ENCODE results near the gene ESPL1. TPM values are rescaled to one million over a fixed set of nuclear protein-coding genes. Genes with fewer than 3 reads are reported as not detected.

Gene ESPL1
- total RNA-seq = 0.99 and 3.7 TPM in 2 replicates

GRCh38 chr12:53267999-53268629, at the start of gene ESPL1:
TSS of gene ESPL1 (plus strand) at chr12:53268299. CDS start at chr12:53268767, 468 bp downstream.
- DNase-seq (ENCODE audit: low read depth in 2 of 2) = peak; percentile 72 to 75

- no peak for DNase-seq (ENCODE audit: low read depth in 2 of 2)
These were observed 49.4 kb upstream of the ESPL1 start for GRCh38 chr12:53218551-53219291.

GRCh38 chr12:53219292-53219955, 48.7 kb upstream of the ESPL1 start:
- DNase-seq (ENCODE audit: low read depth in 2 of 2) = peak; percentile 49 to 59

GRCh38 chr12:53219956-53220693, 48.0 kb upstream of the ESPL1 start:
- DNase-seq (ENCODE audit: low read depth in 2 of 2) = peak; percentile 85

- peak; percentile 85 to 95 for DNase-seq (ENCODE audit: low read depth in 2 of 2)
These were observed 47.4 kb upstream of the ESPL1 start for GRCh38 chr12:53220694-53221202.

GRCh38 chr12:53221203-53222080, 46.7 kb upstream of the ESPL1 start:
- peak; percentile 64 to 78 for DNase-seq (ENCODE audit: low read depth in 2 of 2)

- DNase-seq (ENCODE audit: low read depth in 2 of 2) = no peak
These were observed 45.9 kb upstream of the ESPL1 start for GRCh38 chr12:53222170-53222721.

GRCh38 chr12:53222806-53223261, 45.3 kb upstream of the ESPL1 start:
- DNase-seq (ENCODE audit: low read depth in 2 of 2) = no peak

GRCh38 chr12:53223389-53224060, 44.6 kb upstream of the ESPL1 start:
- peak; percentile 47 to 60 for DNase-seq (ENCODE audit: low read depth in 2 of 2)

GRCh38 chr12:53224061-53224896, 43.8 kb upstream of the ESPL1 start:
- DNase-seq (ENCODE audit: low read depth in 2 of 2) = no peak

GRCh38 chr12:53224897-53225634, 43.0 kb upstream of the ESPL1 start:
- no peak for DNase-seq (ENCODE audit: low read depth in 2 of 2)

GRCh38 chr12:53225635-53226424, 42.3 kb upstream of the ESPL1 start:
- DNase-seq (ENCODE audit: low read depth in 2 of 2) = no peak

GRCh38 chr12:53226815-53227214, 41.3 kb upstream of the ESPL1 start:
- DNase-seq (ENCODE audit: low read depth in 2 of 2) = no peak

GRCh38 chr12:53227341-53227740, 40.8 kb upstream of the ESPL1 start:
- DNase-seq (ENCODE audit: low read depth in 2 of 2) = no peak

GRCh38 chr12:53227836-53228235, 40.3 kb upstream of the ESPL1 start:
- DNase-seq (ENCODE audit: low read depth in 2 of 2) = no peak

GRCh38 chr12:53229454-53229853, 38.6 kb upstream of the ESPL1 start:
- no peak for DNase-seq (ENCODE audit: low read depth in 2 of 2)
